GM19238 (cell line): Measurements from ENCODE around the gene DEPDC7.
A peak's percentile ranks its signal among the peaks of the same experiment; 100 is the strongest.
"Not testable (repeated sequence)": the region's sequence is repeated elsewhere in the genome, so short reads cannot be mapped to it uniquely, and the experiment has no call there.

ENCODE experiments used
- DNase-seq: peaks from one replicate; pipeline ENCODE4 v3.0.0; 2011; ENCODE audit warnings: low spot score; ENCODE audit not compliant: insufficient read length

The DEPDC7 gene

GRCh38 chr11:33025339-33025722 lies 9.7 kb downstream of the DEPDC7 start:
- no peak for DNase-seq

GRCh38 chr11:33027233-33027632 lies 11.6 kb downstream of the DEPDC7 start:
- no peak for DNase-seq

- DNase-seq: no peak
These were observed 12.3 kb downstream of the DEPDC7 start for GRCh38 chr11:33027846-33028536.

GRCh38 chr11:33028537-33028914 lies 12.8 kb downstream of the DEPDC7 start:
- DNase-seq: no peak

- DNase-seq: not testable (repeated sequence)
These were observed 13.5 kb downstream of the DEPDC7 start for GRCh38 chr11:33029218-33029617.

GRCh38 chr11:33033493-33033892 lies 17.8 kb downstream of the DEPDC7 start:
- DNase-seq: no peak

- no peak for DNase-seq
These were observed 19.3 kb downstream of the DEPDC7 start for GRCh38 chr11:33035011-33035410.

- DNase-seq: peak; percentile 77
These were observed 23.8 kb downstream of the DEPDC7 start, which contains the start of gene TCP11L1 for GRCh38 chr11:33039274-33040032. TSS of gene TCP11L1 (plus strand) at chr11:33039572. CDS start at chr11:33043774, 4,202 bp downstream.

- peak; percentile 39 for DNase-seq
These were observed 24.6 kb downstream of the DEPDC7 start for GRCh38 chr11:33040033-33040861.

GRCh38 chr11:33040862-33041453 lies 25.3 kb downstream of the DEPDC7 start:
- no peak for DNase-seq

- no peak for DNase-seq
These were observed 27.6 kb downstream of the DEPDC7 start for GRCh38 chr11:33043221-33043830.

GRCh38 chr11:33044285-33044756 lies 28.6 kb downstream of the DEPDC7 start:
- no peak for DNase-seq

GRCh38 chr11:33045551-33046255 lies 30.0 kb downstream of the DEPDC7 start:
- DNase-seq: no peak

GRCh38 chr11:33048701-33049100 lies 33.0 kb downstream of the DEPDC7 start:
- DNase-seq: not testable (repeated sequence)

- not testable (repeated sequence) for DNase-seq
These were observed 34.1 kb downstream of the DEPDC7 start for GRCh38 chr11:33049565-33050408.

GRCh38 chr11:33052231-33052630 lies 36.6 kb downstream of the DEPDC7 start:
- DNase-seq: no peak

GRCh38 chr11:33055375-33055774 lies 39.7 kb downstream of the DEPDC7 start:
- no peak for DNase-seq

- no peak for DNase-seq
These were observed 41.6 kb downstream of the DEPDC7 start for GRCh38 chr11:33057284-33057683.

GRCh38 chr11:33059331-33060007 lies 43.8 kb downstream of the DEPDC7 start:
- no peak for DNase-seq
